GM21619 (cell line): ENCODE results near the gene CLPTM1L.
"Not testable (repeated sequence)": the region's sequence is repeated elsewhere in the genome, so short reads cannot be mapped to it uniquely, and the experiment has no call there.

Experiments used
- ATAC-seq: cut with Tn5 transposase; IDR thresholded peaks from one replicate; pipeline ENCODE4 v1.9.1; 2021; ENCODE audit not compliant: unreplicated experiment

The CLPTM1L gene

GRCh38 chr5:1362242-1363015 lies 17.5 kb upstream of the CLPTM1L start:
- no peak for ATAC-seq

GRCh38 chr5:1360861-1361260 lies 16.0 kb upstream of the CLPTM1L start:
- no peak for ATAC-seq

GRCh38 chr5:1360367-1360766 lies 15.5 kb upstream of the CLPTM1L start:
- not testable (repeated sequence) for ATAC-seq

GRCh38 chr5:1359713-1360112 lies 14.8 kb upstream of the CLPTM1L start:
- no peak for ATAC-seq

GRCh38 chr5:1359031-1359645 lies 14.2 kb upstream of the CLPTM1L start:
- ATAC-seq = no peak

GRCh38 chr5:1358726-1359025 lies 13.8 kb upstream of the CLPTM1L start:
- no peak for ATAC-seq

GRCh38 chr5:1357946-1358725 lies 13.2 kb upstream of the CLPTM1L start:
- no peak for ATAC-seq

- ATAC-seq = no peak
Measured at GRCh38 chr5:1356873-1357787, 12.2 kb upstream of the CLPTM1L start.

GRCh38 chr5:1354576-1354975 lies 9.7 kb upstream of the CLPTM1L start:
- ATAC-seq = no peak

- no peak for ATAC-seq
Measured at GRCh38 chr5:1352231-1353219, 7.6 kb upstream of the CLPTM1L start.

GRCh38 chr5:1351156-1351555 lies 6.3 kb upstream of the CLPTM1L start:
- ATAC-seq = no peak

- ATAC-seq = no peak
Measured at GRCh38 chr5:1349246-1349645, 4.3 kb upstream of the CLPTM1L start.

GRCh38 chr5:1348986-1349245 lies 4.0 kb upstream of the CLPTM1L start:
- ATAC-seq = no peak

GRCh38 chr5:1347571-1347970 lies 2.7 kb upstream of the CLPTM1L start:
- ATAC-seq = no peak

GRCh38 chr5:1346627-1347440 lies 1.9 kb upstream of the CLPTM1L start:
- ATAC-seq = no peak

- no peak for ATAC-seq
Measured at GRCh38 chr5:1345876-1346626, 1.2 kb upstream of the CLPTM1L start.

GRCh38 chr5:1343931-1344901 lies 683 bp downstream of the CLPTM1L start:
- ATAC-seq = peak; percentile 17
